Peyer's patch (tissue), 4 donors: ENCODE measurements around the gene CTPS2. TPM values are rescaled to one million over a fixed set of nuclear protein-coding genes. Genes with fewer than 3 reads are reported as not detected.
"Not testable (repeated sequence)": the region's sequence is repeated elsewhere in the genome, so short reads cannot be mapped to it uniquely, and the experiment has no call there.

Experiments
- DNase-seq, 3 donors: peaks; one replicate each; pipeline ENCODE4 v3.0.0-alpha.2; 2017 to 2019
- H3K27ac ChIP-seq, 4 donors: fragments of 200-600 bp; sonication (generic); one replicate each; pipeline ENCODE4 v1.5.1; 2016 to 2019
- H3K27me3 ChIP-seq, 2 donors: fragments of 200-600 bp; sonication (generic); one replicate each; pipeline ENCODE4 v1.5.1; 2019
- H3K36me3 ChIP-seq, 3 donors: fragments of 200-600 bp; sonication (generic); one replicate each; pipeline ENCODE4 v1.5.1; 2016 to 2019
- H3K4me1 ChIP-seq, 4 donors: fragments of 200-600 bp; sonication (generic); one replicate each; pipeline ENCODE4 v1.5.1; 2016 to 2019
- H3K4me3 ChIP-seq, 4 donors: fragments of 200-600 bp; sonication (generic); 1 replicate in 3 of 4; 2 replicates in 1 of 4; pipeline ENCODE4 v1.5.1; 2016 to 2019; ENCODE audit warnings: mild to moderate bottlenecking in 1 of 4
- H3K9me3 ChIP-seq, 4 donors: fragments of 200-600 bp; sonication (generic); one replicate each; pipeline ENCODE4 v1.5.1; 2016 to 2019; ENCODE audit warnings: mild to moderate bottlenecking in 1 of 4
- CTCF ChIP-seq, 6 experiments: fragments of 450-650 bp in 4 of 6; fragments of 200-600 bp in 2 of 6; sonication (generic) in 1 of 6; IDR thresholded peaks; one replicate each; pipeline ENCODE4 v1.5.1; 2017 to 2019; ENCODE audit warnings: antibody characterized with exemption in 6 of 6, mild to moderate bottlenecking in 3 of 6, moderate library complexity in 1 of 6
- POLR2A ChIP-seq, 2 donors: fragments of 450-650 bp; IDR thresholded peaks; one replicate each; pipeline ENCODE4 v1.5.1; 2017; ENCODE audit warnings: antibody characterized with exemption in 2 of 2, mild to moderate bottlenecking in 2 of 2, moderate library complexity in 2 of 2
- total RNA-seq, 4 donors: library from RNA; depleted of rRNA; stranded (reverse); fragments of >200 nt; gene quantifications; one replicate each; pipeline ENCODE4 v1.1.0, GENCODE V29; 2016

CTPS2 gene
- total RNA-seq, 4 donors from 2014 or later: 16.5 to 35.1 (median 23.9) TPM

- Histone ChIP-seq H3K4me3 (no peak overlapping the region), H3K9me3 (no peaks in the 10 kb centered on the region), H3K4me1 (no peaks in the 10 kb centered on the region), H3K36me3 (peaks cover 0 to 22% (median 0%) of the 10 kb centered on the region in 3 donors), H3K27ac (no peak overlapping the region), H3K27me3 (no peaks in the 10 kb centered on the region)
- no peak for DNase-seq
- TF ChIP-seq POLR2A (IDR thresholded peaks at IDR 0.05): no peak
- TF ChIP-seq CTCF (IDR thresholded peaks at IDR 0.05): no peak
Measured at GRCh38 chrX:16733013-16733412, 20.5 kb upstream of the CTPS2 start.

- Histone ChIP-seq H3K36me3 (no peaks in the 10 kb centered on the region), H3K27me3 (no peaks in the 10 kb centered on the region), H3K9me3 (no peaks in the 10 kb centered on the region), H3K4me3 (no peak overlapping the region), H3K4me1 (no peaks in the 10 kb centered on the region), H3K27ac (no peak overlapping the region)
- TF ChIP-seq CTCF (IDR thresholded peaks at IDR 0.05): no peak
- no peak for TF ChIP-seq POLR2A (IDR thresholded peaks at IDR 0.05)
- DNase-seq: no peak
Measured at GRCh38 chrX:16730450-16730849, 18.0 kb upstream of the CTPS2 start.

GRCh38 chrX:16727637-16728036 is 15.2 kb upstream of the CTPS2 start:
- no peak for TF ChIP-seq POLR2A (IDR thresholded peaks at IDR 0.05)
- TF ChIP-seq CTCF (IDR thresholded peaks at IDR 0.05): no peak
- Histone ChIP-seq H3K36me3 (no peaks in the 10 kb centered on the region), H3K27ac (no peak overlapping the region), H3K4me3 (no peak overlapping the region), H3K4me1 (no peaks in the 10 kb centered on the region), H3K9me3 (no peaks in the 10 kb centered on the region), H3K27me3 (no peaks in the 10 kb centered on the region)
- no peak for DNase-seq

DNA sequence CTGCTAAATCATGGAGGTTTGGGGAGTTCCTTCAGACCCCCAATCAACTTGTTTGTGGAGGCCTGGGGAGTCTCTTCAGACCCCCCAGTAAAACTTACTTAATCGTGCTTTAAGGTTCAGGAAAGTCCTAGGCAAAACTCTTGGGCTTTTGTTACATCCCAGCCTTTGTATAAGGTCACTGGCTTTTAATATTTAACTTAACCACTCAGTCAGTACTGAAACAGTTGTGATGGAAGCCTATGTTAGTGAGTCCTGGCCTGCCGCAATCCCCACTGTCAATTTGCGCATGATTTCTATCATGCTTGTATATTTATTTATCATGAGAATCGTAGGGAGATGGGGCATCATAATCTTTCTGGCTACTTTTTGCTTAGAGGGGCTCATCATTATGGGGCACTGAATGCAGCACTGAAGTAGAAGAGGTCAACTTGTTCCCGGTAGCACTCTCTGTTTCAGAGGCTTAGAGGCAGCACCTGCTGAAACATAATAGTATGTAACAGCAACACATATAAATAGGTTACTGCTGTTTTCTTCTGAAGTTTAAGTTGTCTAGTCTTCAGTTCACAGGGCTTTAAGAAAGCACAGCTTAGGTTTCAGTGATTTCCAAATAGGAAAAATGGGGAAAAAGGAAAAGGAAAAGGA is 14.0 kb upstream of the CTPS2 start:
- not testable (repeated sequence) for H3K4me1 ChIP-seq, H3K4me3 ChIP-seq, H3K9me3 ChIP-seq, DNase-seq, H3K27me3 ChIP-seq, H3K36me3 ChIP-seq
- peak overlapping the region in 2 of 4 donors; percentile 12 to 43 for H3K27ac ChIP-seq

- Histone ChIP-seq H3K9me3 (no peaks in the 10 kb centered on the region), H3K27ac (peak overlapping the region in 2 of 4 donors; percentile 31 to 43), H3K27me3 (no peaks in the 10 kb centered on the region), H3K36me3 (no peaks in the 10 kb centered on the region), H3K4me3 (no peak overlapping the region), H3K4me1 (peaks cover 0 to 12% (median 5%) of the 10 kb centered on the region in 4 donors)
- no peak for DNase-seq
- TF ChIP-seq CTCF (IDR thresholded peaks at IDR 0.05) (no peak), POLR2A (IDR thresholded peaks at IDR 0.05) (no peak)
Measured at GRCh38 chrX:16725072-16725471, 12.6 kb upstream of the CTPS2 start.

DNA sequence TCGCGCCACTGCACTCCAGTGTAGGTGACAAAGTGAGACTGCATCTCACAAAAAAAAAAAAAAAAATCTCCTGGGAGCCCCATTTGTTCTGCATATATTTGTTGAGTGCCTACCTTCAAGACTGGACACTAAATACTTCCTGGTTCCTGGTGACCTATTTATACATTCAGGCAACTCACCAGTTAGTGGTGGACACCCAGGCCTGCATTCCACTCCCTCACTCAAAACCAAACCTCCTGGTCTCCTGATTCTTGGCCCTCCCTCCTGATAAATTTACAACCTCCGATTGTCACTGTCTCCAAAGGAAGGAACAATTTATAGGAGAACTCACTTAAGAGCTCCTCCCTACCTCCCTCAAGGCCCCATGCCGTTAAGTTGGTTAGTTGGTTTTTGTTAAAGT is 10.0 kb upstream of the CTPS2 start:
- no peak for TF ChIP-seq POLR2A (IDR thresholded peaks at IDR 0.05)
- TF ChIP-seq CTCF (IDR thresholded peaks at IDR 0.05): no peak
- H3K27ac ChIP-seq: no peak overlapping the region

More for the DNA sequence above, 10.0 kb upstream of the CTPS2 start:
- no peaks in the 10 kb centered on the region for H3K27me3 ChIP-seq
- no peaks in the 10 kb centered on the region for H3K9me3 ChIP-seq
- no peak for DNase-seq
- H3K36me3 ChIP-seq: no peaks in the 10 kb centered on the region
- H3K4me1 ChIP-seq: peaks cover 0 to 12% (median 5%) of the 10 kb centered on the region in 4 donors
- no peak overlapping the region for H3K4me3 ChIP-seq
